Measurements from ENCODE around the gene PLEKHH2. TPM values are rescaled to one million over a fixed set of nuclear protein-coding genes. Genes with fewer than 3 reads are reported as not detected.

PLEKHH2 gene
- total and polyA plus RNA-seq, 2 experiments from 2014 or later, result 5.4 to 6.7 TPM

- Histone ChIP-seq H3F3A (replicated peaks; ENCODE audit: low read depth) (no peaks in the 10 kb centered on the region), H3K27ac (ENCODE audit: low read depth) (no peak overlapping the region), H3K4me3 (no peak overlapping the region), H4K20me1 (replicated peaks; ENCODE audit: insufficient read depth) (no peaks in the 10 kb centered on the region), H3K27me3 (ENCODE audit: insufficient read depth) (no peaks in the 10 kb centered on the region), H3K4me2 (no peak overlapping the region), H3K4me1 (ENCODE audit: insufficient read depth) (no peaks in the 10 kb centered on the region; the same call in none of the 2 replicates), H2AFZ (peak overlapping the region; percentile 12; the same call in 1 of the 2 replicates), H3K79me2 (replicated peaks; ENCODE audit: insufficient read depth) (no peaks in the 10 kb centered on the region), H3K36me3 (ENCODE audit: insufficient read depth) (no peaks in the 10 kb centered on the region), H3K9me2 (ENCODE audit: insufficient read depth) (no peaks in the 10 kb centered on the region)
- DNase-seq (ENCODE audit: low spot score) (peak; percentile 27), ATAC-seq (peak; percentile 25; the same call in 2 of the 3 replicates)
- no peak for TF ChIP-seq EZH2phosphoT487 (IDR thresholded peaks at IDR 0.05; ENCODE audit: unreplicated experiment)
- TF ChIP-seq REST (IDR thresholded peaks at IDR 0.05; ENCODE audit: unreplicated experiment), result no peak
- no peak for TF ChIP-seq NANOG (IDR thresholded peaks at IDR 0.05; ENCODE audit: borderline replicate concordance)
- TF ChIP-seq EZH2 (IDR thresholded peaks at IDR 0.05; ENCODE audit: low read depth, unreplicated experiment), result no peak
- no peak for TF ChIP-seq JUNB (IDR thresholded peaks at IDR 0.05; ENCODE audit: unreplicated experiment)
- no peak for TF ChIP-seq POLR2AphosphoS5 (IDR thresholded peaks at IDR 0.05; ENCODE audit: low read depth)
- TF ChIP-seq STAT1 (IDR thresholded peaks at IDR 0.05; ENCODE audit: unreplicated experiment), result no peak
- no peak for TF ChIP-seq ZNF462 (CRISPR knock-in tag; IDR thresholded peaks at IDR 0.05)
- TF ChIP-seq CTCF (conservative IDR thresholded peaks at IDR 0.05; ENCODE audit: low read depth in 2 of 2), result no peak
- TF ChIP-seq ETS1 (IDR thresholded peaks at IDR 0.05), result no peak
- TF ChIP-seq CREB1 (CRISPR knock-in tag; IDR thresholded peaks at IDR 0.05; ENCODE audit: low read depth), result no peak
- TF ChIP-seq ZNF114 (CRISPR knock-in tag; IDR thresholded peaks at IDR 0.05), result no peak
- Mint-ChIP-seq H3K36me3 (ENCODE audit: low read depth) (no peaks in the 10 kb centered on the region), H3K27ac (no peak overlapping the region), H3K9me3 (no peaks in the 10 kb centered on the region), H3K27me3 (ENCODE audit: insufficient read depth, low read depth, poor library complexity) (peaks cover 2% of the 10 kb centered on the region), H3K4me3 (no peak overlapping the region), H3K4me1 (peaks cover 18% of the 10 kb centered on the region; the same call in 2 of the 3 replicates)
These were observed 31.2 kb upstream of the PLEKHH2 start for GRCh38 chr2:43605851-43606250.
